Keratinocyte (primary cell): ENCODE data around the gene ACOXL. TPM values are rescaled to one million over a fixed set of nuclear protein-coding genes. Genes with fewer than 3 reads are reported as not detected.

ENCODE experiments used
- DNase-seq: peaks from one replicate; pipeline ENCODE4 v3.0.0-alpha.2; 2011; ENCODE audit warnings: low read depth, missing footprints, low spot score
- FAIRE-seq: peaks from 2 replicates; lab custom pipeline; 2011; peaks lifted over from hg19 to GRCh38; lab: Jason Lieb, UNC
- H2AFZ ChIP-seq: 2 replicates; pipeline ENCODE4 v1.6.0; 2012; ENCODE audit warnings: low read length, control low read depth, inconsistent platforms; ENCODE audit not compliant: control insufficient read depth
- H3K27ac ChIP-seq: 2 replicates; pipeline ENCODE4 v1.5.1; 2011; ENCODE audit warnings: low read length; ENCODE audit not compliant: control insufficient read depth, insufficient read depth
- H3K27me3 ChIP-seq: 3 replicates; pipeline ENCODE4 v1.6.0; 2011; ENCODE audit warnings: low read length; ENCODE audit not compliant: control insufficient read depth, insufficient read depth; ENCODE audit errors: extremely low read depth
- H3K36me3 ChIP-seq, 2 experiments: 2 replicates in 1 of 2; 3 replicates in 1 of 2; pipeline ENCODE4 v1.5.1; 2011; ENCODE audit warnings: low read length in 2 of 2, mild to moderate bottlenecking in 1 of 2; ENCODE audit not compliant: control insufficient read depth in 2 of 2, insufficient read depth in 2 of 2; ENCODE audit errors: extremely low read depth in 1 of 2
- H3K4me1 ChIP-seq: 3 replicates; pipeline ENCODE4 v1.5.1; 2011; ENCODE audit warnings: low read length; ENCODE audit not compliant: control insufficient read depth, insufficient read depth; ENCODE audit errors: extremely low read depth
- H3K4me2 ChIP-seq: 3 replicates; pipeline ENCODE4 v1.6.0; 2011; ENCODE audit warnings: low read depth, low read length; ENCODE audit not compliant: control insufficient read depth, insufficient read depth; ENCODE audit errors: extremely low read depth
- H3K4me3 ChIP-seq, 3 experiments: fragments of 200-600 bp in 1 of 3; sonication (generic) in 1 of 3; 2 replicates in 2 of 3; 3 replicates in 1 of 3; pipeline ENCODE4 v1.5.1; 2011 to 2016; ENCODE audit warnings: low read length in 3 of 3, mild to moderate bottlenecking in 3 of 3, control low read depth in 2 of 3, inconsistent platforms in 1 of 3, low read depth in 1 of 3, mixed read lengths in 1 of 3, mixed run types in 1 of 3, moderate library complexity in 1 of 3; ENCODE audit not compliant: control insufficient read depth in 2 of 3, insufficient read depth in 2 of 3; ENCODE audit errors: extremely low read depth in 1 of 3
- H3K79me2 ChIP-seq: 2 replicates; pipeline ENCODE4 v1.6.0; 2012; ENCODE audit warnings: low read length; ENCODE audit not compliant: control insufficient read depth, insufficient read depth
- H3K9ac ChIP-seq: 3 replicates; pipeline ENCODE4 v1.6.0; 2011; ENCODE audit warnings: low read length; ENCODE audit not compliant: control insufficient read depth, insufficient read depth; ENCODE audit errors: extremely low read depth
- H3K9me1 ChIP-seq: 3 replicates; pipeline ENCODE4 v1.6.0; 2011; ENCODE audit warnings: low read length; ENCODE audit not compliant: control insufficient read depth, insufficient read depth; ENCODE audit errors: extremely low read depth
- H3K9me3 ChIP-seq: 2 replicates; pipeline ENCODE4 v1.5.1; 2012; ENCODE audit warnings: low read depth, low read length; ENCODE audit not compliant: control insufficient read depth
- H4K20me1 ChIP-seq: 3 replicates; pipeline ENCODE4 v1.6.0; 2011; ENCODE audit warnings: low read length; ENCODE audit not compliant: control insufficient read depth, insufficient read depth; ENCODE audit errors: extremely low read depth
- EZH2 ChIP-seq: IDR thresholded peaks from one replicate; pipeline ENCODE4 v1.6.1; 2012; ENCODE audit warnings: inconsistent platforms, mild to moderate bottlenecking, low read length, moderate library complexity
- dilution Hi-C: fragments of 300-500 bp; cut with MboI; formaldehyde crosslinking; loops from one replicate; pipeline ENCODE4 v1.7.0; 2020; ENCODE audit warnings: low sequenced_read_pairs; ENCODE audit not compliant: extremely low pct_ligation_motif_present
- polyA plus RNA-seq, 5 experiments: library from polyadenylated mRNA; depleted of rRNA in 3 of 5; stranded (reverse) in 3 of 5; stranded (forward) in 1 of 5; unstranded in 1 of 5; fragments of >200 nt; gene quantifications; 1 replicate in 1 of 5; 2 replicates in 3 of 5; 3 replicates in 1 of 5; pipeline versions ENCODE4 v1.2.1 to v1.2.3, GENCODE V29; 2011 to 2012; ENCODE audit warnings: missing spikeins in 2 of 5, low read depth in 1 of 5, low replicate concordance in 1 of 5
- TF ChIP-seq, protein P1 (sequence below), 3 experiments: IDR thresholded peaks in 1 of 3; conservative IDR thresholded peaks in 1 of 3; optimal IDR thresholded peaks in 1 of 3; 2 replicates in 2 of 3; 3 replicates in 1 of 3; pipeline versions ENCODE3 to v1.5.1; 2011; ENCODE audit warnings: low read length in 3 of 3, mild to moderate bottlenecking in 3 of 3, moderate library complexity in 2 of 3, control low read depth in 1 of 3, inconsistent platforms in 1 of 3; ENCODE audit not compliant: insufficient read depth in 2 of 3; ENCODE audit errors: extremely low read depth in 1 of 3

Gene ACOXL
- polyA plus RNA-seq, 1 donor (not counting 4 experiments of a cell fraction or from before 2014, with no cell fraction given) = 0.04 TPM

- H3K36me3 ChIP-seq = no peaks in the 10 kb centered on the region
- H3K4me1 ChIP-seq = no peaks in the 10 kb centered on the region
- no peak overlapping the region for H3K27ac ChIP-seq
- H3K4me2 ChIP-seq = no peak overlapping the region
- DNase-seq (no peak), FAIRE-seq (no peak)
- dilution Hi-C loops = no loop called here
- no peaks in the 10 kb centered on the region for H4K20me1 ChIP-seq
- H3K79me2 ChIP-seq = no peaks in the 10 kb centered on the region
- H3K9me1 ChIP-seq = no peaks in the 10 kb centered on the region
- H3K9me3 ChIP-seq = no peaks in the 10 kb centered on the region
- TF ChIP-seq EZH2 = no peak
- TF ChIP-seq, protein P1, sequence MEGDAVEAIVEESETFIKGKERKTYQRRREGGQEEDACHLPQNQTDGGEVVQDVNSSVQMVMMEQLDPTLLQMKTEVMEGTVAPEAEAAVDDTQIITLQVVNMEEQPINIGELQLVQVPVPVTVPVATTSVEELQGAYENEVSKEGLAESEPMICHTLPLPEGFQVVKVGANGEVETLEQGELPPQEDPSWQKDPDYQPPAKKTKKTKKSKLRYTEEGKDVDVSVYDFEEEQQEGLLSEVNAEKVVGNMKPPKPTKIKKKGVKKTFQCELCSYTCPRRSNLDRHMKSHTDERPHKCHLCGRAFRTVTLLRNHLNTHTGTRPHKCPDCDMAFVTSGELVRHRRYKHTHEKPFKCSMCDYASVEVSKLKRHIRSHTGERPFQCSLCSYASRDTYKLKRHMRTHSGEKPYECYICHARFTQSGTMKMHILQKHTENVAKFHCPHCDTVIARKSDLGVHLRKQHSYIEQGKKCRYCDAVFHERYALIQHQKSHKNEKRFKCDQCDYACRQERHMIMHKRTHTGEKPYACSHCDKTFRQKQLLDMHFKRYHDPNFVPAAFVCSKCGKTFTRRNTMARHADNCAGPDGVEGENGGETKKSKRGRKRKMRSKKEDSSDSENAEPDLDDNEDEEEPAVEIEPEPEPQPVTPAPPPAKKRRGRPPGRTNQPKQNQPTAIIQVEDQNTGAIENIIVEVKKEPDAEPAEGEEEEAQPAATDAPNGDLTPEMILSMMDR (optimal IDR thresholded peaks at IDR 0.05 in 1 of 3, IDR thresholded peaks at IDR 0.05 in 1 of 3, conservative IDR thresholded peaks at IDR 0.05 in 1 of 3; ENCODE audit: extremely low read depth in 1 of 3, insufficient read depth in 2 of 3, low read length in 3 of 3) = no peak
- H3K9ac ChIP-seq = no peak overlapping the region
- H2AFZ ChIP-seq = no peak overlapping the region
- no peak overlapping the region for H3K4me3 ChIP-seq
- H3K27me3 ChIP-seq = peaks cover 5% of the 10 kb centered on the region
These were observed 104.3 kb downstream of the ACOXL start for GRCh38 chr2:110836671-110837070.

- Histone ChIP-seq H3K4me1 (no peaks in the 10 kb centered on the region), H3K9me1 (no peaks in the 10 kb centered on the region), H3K9me3 (no peaks in the 10 kb centered on the region), H3K9ac (no peak overlapping the region), H3K36me3 (no peaks in the 10 kb centered on the region), H2AFZ (no peak overlapping the region), H3K4me3 (no peak overlapping the region), H3K79me2 (no peaks in the 10 kb centered on the region), H3K27me3 (peaks cover 5% of the 10 kb centered on the region), H4K20me1 (no peaks in the 10 kb centered on the region), H3K27ac (no peak overlapping the region), H3K4me2 (no peak overlapping the region)
- dilution Hi-C loops = no loop called here
- DNase-seq (no peak), FAIRE-seq (no peak)
- TF ChIP-seq EZH2 = no peak
- TF ChIP-seq, protein P1 (optimal IDR thresholded peaks at IDR 0.05 in 1 of 3, IDR thresholded peaks at IDR 0.05 in 1 of 3, conservative IDR thresholded peaks at IDR 0.05 in 1 of 3; ENCODE audit: extremely low read depth in 1 of 3, insufficient read depth in 2 of 3, low read length in 3 of 3) = no peak
These were observed 105.4 kb downstream of the ACOXL start for GRCh38 chr2:110837446-110838409.
